Natural killer cell treated with Interleukin-12 subunit alpha and Interleukin-12 subunit beta and Interleukin-15 and Interleukin-18, amount 100 ng/mL, for 72 hours (primary cell): ENCODE data around the gene ATP6V1C2. TPM values are rescaled to one million over a fixed set of nuclear protein-coding genes. Genes with fewer than 3 reads are reported as not detected.

Source experiments
- ATAC-seq, 2 donors: fragments of 150-1000 bp; cut with Tn5 transposase in 1 of 2; sonication (Bioruptor Pico), chemical (Tn5 transposase) in 1 of 2; 2 replicates each; pipeline ENCODE4 v1.10.0; 2021
- DNase-seq: peaks from one replicate; pipeline ENCODE4 v3.0.0; 2022; ENCODE audit warnings: low spot score
- H3K27ac Mint-ChIP-seq, 2 donors: 1 replicate in 1 of 2; 2 replicates in 1 of 2; pipeline ENCODE4 v1.8.0; 2022; ENCODE audit warnings: mixed read lengths in 2 of 2, mild to moderate bottlenecking in 1 of 2, moderate library complexity in 1 of 2
- H3K27me3 Mint-ChIP-seq, 2 donors: 1 replicate in 1 of 2; 2 replicates in 1 of 2; pipeline ENCODE4 v1.8.0; 2022; ENCODE audit warnings: mixed read lengths in 2 of 2
- H3K36me3 Mint-ChIP-seq: one replicate; pipeline ENCODE4 v1.8.0; 2022; ENCODE audit warnings: mixed read lengths
- H3K4me1 Mint-ChIP-seq, 2 donors: 1 replicate in 1 of 2; 2 replicates in 1 of 2; pipeline ENCODE4 v1.8.0; 2022; ENCODE audit warnings: low read depth in 2 of 2, mixed read lengths in 2 of 2, mild to moderate bottlenecking in 1 of 2
- H3K4me3 Mint-ChIP-seq: one replicate; pipeline ENCODE4 v1.8.0; 2022; ENCODE audit warnings: mixed read lengths
- H3K9me3 Mint-ChIP-seq: 2 replicates; pipeline ENCODE4 v1.8.0; 2022; ENCODE audit warnings: mixed read lengths
- total RNA-seq, 2 donors: library from RNA; stranded (reverse); gene quantifications; one replicate each; pipeline ENCODE4 v1.2.3, GENCODE V29; 2022

Gene ATP6V1C2
- total RNA-seq, 2 donors from 2014 or later = not detected

GRCh38 chr2:10709290-10709939, 12.0 kb upstream of the ATP6V1C2 start:
- no peaks in the 10 kb centered on the region for H3K36me3 Mint-ChIP-seq
- ATAC-seq (peak; percentile 32 to 57), DNase-seq (no peak)
- H3K27me3 Mint-ChIP-seq = peaks cover 40 to 53% of the 10 kb centered on the region in 2 donors
- no peak overlapping the region for H3K4me3 Mint-ChIP-seq
- H3K9me3 Mint-ChIP-seq = no peaks in the 10 kb centered on the region
- no peak overlapping the region for H3K27ac Mint-ChIP-seq
- H3K4me1 Mint-ChIP-seq = peaks cover 0 to 5% of the 10 kb centered on the region in 2 donors

- peak overlapping the region in 1 of 2 donors; percentile 23 for H3K27ac Mint-ChIP-seq
- no peak for DNase-seq
- no peaks in the 10 kb centered on the region for H3K9me3 Mint-ChIP-seq
- H3K4me3 Mint-ChIP-seq = no peak overlapping the region
- ATAC-seq = peak; percentile 34 to 54
- H3K27me3 Mint-ChIP-seq = peaks cover 38 to 45% of the 10 kb centered on the region in 2 donors
- H3K36me3 Mint-ChIP-seq = no peaks in the 10 kb centered on the region
- H3K4me1 Mint-ChIP-seq = peaks cover 0 to 5% of the 10 kb centered on the region in 2 donors
Measured at GRCh38 chr2:10712185-10712809, 9.1 kb upstream of the ATP6V1C2 start.

DNA sequence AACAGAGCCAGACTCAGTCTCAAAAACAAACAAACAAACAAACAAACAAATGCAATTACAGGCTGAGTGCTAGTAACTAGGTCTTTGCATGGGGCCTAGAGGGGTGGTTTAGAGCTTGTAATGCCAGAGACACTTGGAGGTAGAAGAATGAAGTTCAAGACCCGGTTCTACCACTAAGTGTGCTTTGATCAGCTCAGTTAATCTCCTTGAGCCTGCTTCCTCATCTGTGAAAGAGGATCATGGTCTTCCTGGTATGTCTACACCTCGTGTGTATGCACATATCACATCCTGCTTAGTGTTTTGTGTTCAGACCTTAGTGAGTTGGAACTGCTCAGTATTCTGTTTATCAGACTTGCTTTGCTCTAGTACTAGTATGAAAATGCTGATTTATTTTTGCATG, 4.8 kb upstream of the ATP6V1C2 start:
- H3K27ac Mint-ChIP-seq = no peak overlapping the region
- no peaks in the 10 kb centered on the region for H3K9me3 Mint-ChIP-seq
- H3K4me1 Mint-ChIP-seq = peaks cover 0 to 5% of the 10 kb centered on the region in 2 donors
- ATAC-seq (no peak), DNase-seq (no peak)
- H3K27me3 Mint-ChIP-seq = peaks cover 27 to 35% of the 10 kb centered on the region in 2 donors
- H3K36me3 Mint-ChIP-seq = no peaks in the 10 kb centered on the region
- H3K4me3 Mint-ChIP-seq = no peak overlapping the region

- H3K36me3 Mint-ChIP-seq = no peaks in the 10 kb centered on the region
Measured at GRCh38 chr2:10717628-10718027, 3.8 kb upstream of the ATP6V1C2 start.

GRCh38 chr2:10720306-10720705, 1.1 kb upstream of the ATP6V1C2 start:
- ATAC-seq (no peak), DNase-seq (no peak)
- Mint-ChIP-seq H3K27me3 (peaks cover 32 to 39% of the 10 kb centered on the region in 2 donors), H3K27ac (no peak overlapping the region), H3K4me1 (peaks cover 0 to 5% of the 10 kb centered on the region in 2 donors), H3K9me3 (no peaks in the 10 kb centered on the region), H3K4me3 (no peak overlapping the region), H3K36me3 (no peaks in the 10 kb centered on the region)

More at GRCh38 chr2:10717628-10718027, 3.8 kb upstream of the ATP6V1C2 start:
- ATAC-seq = no peak
- Mint-ChIP-seq H3K4me3 (no peak overlapping the region), H3K9me3 (no peaks in the 10 kb centered on the region), H3K27me3 (peaks cover 32 to 37% of the 10 kb centered on the region in 2 donors), H3K4me1 (peaks cover 0 to 3% of the 10 kb centered on the region in 2 donors), H3K27ac (no peak overlapping the region)
- no peak for DNase-seq

GRCh38 chr2:10720947-10721395, 459 bp upstream of the ATP6V1C2 start:
- H3K27me3 Mint-ChIP-seq = peaks cover 32 to 38% of the 10 kb centered on the region in 2 donors
- H3K9me3 Mint-ChIP-seq = no peaks in the 10 kb centered on the region
- no peak overlapping the region for H3K27ac Mint-ChIP-seq
- peaks cover 0 to 5% of the 10 kb centered on the region in 2 donors for H3K4me1 Mint-ChIP-seq
- no peak for DNase-seq
- H3K36me3 Mint-ChIP-seq = no peaks in the 10 kb centered on the region
- H3K4me3 Mint-ChIP-seq = no peak overlapping the region
- no peak for ATAC-seq

DNA sequence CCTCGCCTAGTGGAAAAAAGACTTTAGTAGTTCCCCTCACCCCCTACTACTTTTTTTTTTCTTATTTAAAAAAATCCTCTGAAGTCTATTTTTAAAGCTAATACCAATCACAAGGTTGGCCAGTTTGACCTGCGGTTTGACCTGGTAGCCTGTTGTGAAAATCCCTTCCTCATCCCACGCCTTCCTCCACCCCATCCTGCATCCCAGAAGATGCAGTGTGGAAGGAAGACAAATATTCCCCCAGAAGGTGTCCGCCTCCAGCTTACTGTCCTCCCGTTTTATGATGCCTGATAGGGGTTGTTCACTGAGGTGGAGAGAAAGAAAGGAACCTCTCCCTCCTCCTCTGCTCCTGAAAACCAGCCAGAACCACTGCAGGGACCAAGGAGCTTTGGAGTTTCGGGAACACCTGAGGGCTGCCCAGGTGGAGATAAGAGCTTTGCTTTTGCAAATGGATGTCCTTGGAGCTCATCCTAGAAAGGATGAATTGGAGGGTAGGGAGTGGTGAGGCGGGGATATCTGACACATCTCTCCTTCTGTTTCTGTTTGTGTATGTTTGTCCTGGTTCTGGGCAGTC, 909 bp downstream of the ATP6V1C2 start:
- DNase-seq (no peak), ATAC-seq (no peak)
- Mint-ChIP-seq H3K9me3 (no peaks in the 10 kb centered on the region), H3K27ac (no peak overlapping the region), H3K36me3 (no peaks in the 10 kb centered on the region), H3K27me3 (peaks cover 25 to 38% of the 10 kb centered on the region in 2 donors), H3K4me3 (no peak overlapping the region), H3K4me1 (peaks cover 0 to 5% of the 10 kb centered on the region in 2 donors)

- Mint-ChIP-seq H3K27ac (no peak overlapping the region), H3K9me3 (no peaks in the 10 kb centered on the region), H3K36me3 (no peaks in the 10 kb centered on the region), H3K4me1 (no peaks in the 10 kb centered on the region), H3K4me3 (no peak overlapping the region), H3K27me3 (peaks cover 7 to 12% of the 10 kb centered on the region in 2 donors)
- no peak for DNase-seq
- ATAC-seq = no peak
Measured at GRCh38 chr2:10732924-10733565, 11.6 kb downstream of the ATP6V1C2 start.

DNA sequence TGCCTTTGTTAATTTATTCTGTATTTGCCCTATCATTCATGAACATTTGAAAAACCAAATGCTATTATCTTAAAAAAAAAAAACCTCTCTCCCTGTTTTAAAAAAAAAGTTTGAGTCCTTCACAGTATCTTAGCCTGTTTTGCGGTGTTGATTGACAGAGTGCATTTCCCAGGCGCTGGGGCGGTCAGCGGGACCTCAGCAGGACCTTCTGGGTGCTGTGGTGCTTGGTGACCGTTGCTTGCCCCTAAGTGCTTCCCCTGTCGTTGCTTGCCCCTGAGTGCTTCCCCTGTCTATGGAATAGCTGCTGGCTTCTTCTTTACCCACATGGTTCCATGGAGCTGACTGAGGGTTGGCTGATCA, 12.1 kb downstream of the ATP6V1C2 start:
- peaks cover 7 to 12% of the 10 kb centered on the region in 2 donors for H3K27me3 Mint-ChIP-seq
- H3K4me1 Mint-ChIP-seq = no peaks in the 10 kb centered on the region
- no peak overlapping the region for H3K27ac Mint-ChIP-seq
- no peaks in the 10 kb centered on the region for H3K9me3 Mint-ChIP-seq
- H3K36me3 Mint-ChIP-seq = no peaks in the 10 kb centered on the region
- ATAC-seq (no peak), DNase-seq (no peak)
- H3K4me3 Mint-ChIP-seq = no peak overlapping the region

GRCh38 chr2:10733980-10734379, 12.6 kb downstream of the ATP6V1C2 start:
- ATAC-seq = no peak
- H3K27me3 Mint-ChIP-seq = peaks cover 7 to 12% of the 10 kb centered on the region in 2 donors
- no peak for DNase-seq
- no peaks in the 10 kb centered on the region for H3K36me3 Mint-ChIP-seq
- no peak overlapping the region for H3K4me3 Mint-ChIP-seq
- H3K4me1 Mint-ChIP-seq = no peaks in the 10 kb centered on the region
- no peak overlapping the region for H3K27ac Mint-ChIP-seq
- no peaks in the 10 kb centered on the region for H3K9me3 Mint-ChIP-seq

- Mint-ChIP-seq H3K27ac (no peak overlapping the region), H3K36me3 (no peaks in the 10 kb centered on the region), H3K9me3 (no peaks in the 10 kb centered on the region), H3K27me3 (peaks cover 7 to 14% of the 10 kb centered on the region in 2 donors), H3K4me3 (no peak overlapping the region), H3K4me1 (no peaks in the 10 kb centered on the region)
- DNase-seq = no peak
- ATAC-seq = no peak
Measured at GRCh38 chr2:10738192-10738591, 16.8 kb downstream of the ATP6V1C2 start.

DNA sequence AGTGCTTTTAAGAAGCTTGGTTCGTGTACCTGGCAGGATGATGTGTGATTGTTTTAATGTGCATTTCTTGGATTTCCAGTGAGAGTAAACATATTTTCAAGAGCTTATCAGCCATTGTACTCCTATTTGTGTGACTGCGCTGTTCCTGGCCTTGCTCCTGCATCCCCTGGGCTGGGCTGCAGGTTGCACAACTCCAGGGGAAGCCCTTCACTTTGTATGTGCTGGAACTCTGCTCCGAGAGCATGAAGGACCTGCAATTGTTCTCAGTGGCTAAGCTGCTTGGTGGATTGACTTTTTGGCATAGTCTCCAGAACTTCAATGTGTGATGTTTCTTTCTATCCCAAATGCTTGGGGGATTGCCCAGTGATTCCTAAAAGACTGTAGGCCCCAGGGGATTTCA, 18.8 kb downstream of the ATP6V1C2 start:
- H3K9me3 Mint-ChIP-seq = no peaks in the 10 kb centered on the region

GRCh38 chr2:10741139-10741538, 19.7 kb downstream of the ATP6V1C2 start:
- Mint-ChIP-seq H3K27me3 (peaks cover 6 to 7% of the 10 kb centered on the region in 2 donors), H3K27ac (no peak overlapping the region), H3K4me1 (no peaks in the 10 kb centered on the region), H3K9me3 (no peaks in the 10 kb centered on the region), H3K36me3 (no peaks in the 10 kb centered on the region), H3K4me3 (no peak overlapping the region)
- DNase-seq (no peak), ATAC-seq (no peak)

More for the DNA sequence above, 18.8 kb downstream of the ATP6V1C2 start:
- Mint-ChIP-seq H3K27ac (no peak overlapping the region), H3K27me3 (peaks cover 7% of the 10 kb centered on the region in 2 donors), H3K4me1 (no peaks in the 10 kb centered on the region), H3K36me3 (no peaks in the 10 kb centered on the region), H3K4me3 (no peak overlapping the region)
- ATAC-seq (no peak), DNase-seq (no peak)

DNA sequence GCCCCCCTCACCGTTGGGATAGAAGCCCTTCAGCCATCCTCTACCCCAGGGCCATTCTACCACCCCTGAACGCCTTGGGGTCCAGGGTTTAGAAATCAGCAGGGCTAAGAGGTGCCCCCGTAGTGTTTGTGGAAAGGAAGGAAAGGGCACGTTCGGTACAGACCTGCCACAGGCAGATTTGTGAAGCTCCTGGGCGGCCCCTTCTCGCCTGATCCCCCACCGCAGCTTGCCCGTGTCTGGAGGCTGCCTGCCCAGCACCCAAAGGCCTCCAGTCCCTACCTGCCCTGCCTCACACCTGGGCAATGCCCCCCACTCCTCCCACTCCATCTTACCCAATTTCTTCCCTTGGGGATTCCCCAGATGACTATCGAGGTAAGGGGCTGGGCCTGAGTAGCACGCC, 21.2 kb downstream of the ATP6V1C2 start:
- DNase-seq (no peak), ATAC-seq (no peak)
- Mint-ChIP-seq H3K4me1 (no peaks in the 10 kb centered on the region), H3K27me3 (peaks cover 0 to 8% of the 10 kb centered on the region in 2 donors), H3K36me3 (no peaks in the 10 kb centered on the region), H3K9me3 (no peaks in the 10 kb centered on the region), H3K4me3 (no peak overlapping the region), H3K27ac (no peak overlapping the region)
